Astrocyte (in vitro differentiated cells and primary cell): ENCODE data around the gene DLX3. TPM values are rescaled to one million over a fixed set of nuclear protein-coding genes. Genes with fewer than 3 reads are reported as not detected.

Experiments
- DNase-seq: peaks from one replicate; pipeline ENCODE4 v3.0.0-alpha.2; 2010; ENCODE audit warnings: low read depth
- FAIRE-seq: peaks from 2 replicates; lab custom pipeline; 2011; peaks lifted over from hg19 to GRCh38; lab: Jason Lieb, UNC
- H2AFZ ChIP-seq: 2 replicates; pipeline ENCODE4 v1.6.0; 2012; ENCODE audit warnings: low read depth, low read length, inconsistent platforms
- H3K27ac ChIP-seq: 2 replicates; pipeline ENCODE4 v1.5.1; 2011; ENCODE audit warnings: low read depth, low read length, inconsistent platforms
- H3K27me3 ChIP-seq: 2 replicates; pipeline ENCODE4 v1.6.0; 2011; ENCODE audit warnings: low read length, inconsistent platforms; ENCODE audit not compliant: insufficient read depth
- H3K36me3 ChIP-seq: 2 replicates; pipeline ENCODE4 v1.5.1; 2011; ENCODE audit warnings: low read length, inconsistent platforms; ENCODE audit not compliant: insufficient read depth
- H3K4me1 ChIP-seq: 2 replicates; pipeline ENCODE4 v1.5.1; 2011; ENCODE audit warnings: low read length, inconsistent platforms; ENCODE audit not compliant: insufficient read depth
- H3K4me2 ChIP-seq: 2 replicates; pipeline ENCODE4 v1.6.0; 2012; ENCODE audit warnings: low read length, inconsistent platforms
- H3K4me3 ChIP-seq: 2 replicates; pipeline ENCODE4 v1.5.1; 2011; ENCODE audit warnings: low read depth, mild to moderate bottlenecking, low read length, inconsistent platforms; ENCODE audit not compliant: insufficient read depth
- H3K79me2 ChIP-seq: 2 replicates; pipeline ENCODE4 v1.6.0; 2012; ENCODE audit warnings: mild to moderate bottlenecking, low read length, inconsistent platforms; ENCODE audit not compliant: insufficient read depth
- H3K9ac ChIP-seq: 2 replicates; pipeline ENCODE4 v1.6.0; 2012; ENCODE audit warnings: mild to moderate bottlenecking, low read length, inconsistent platforms
- H3K9me3 ChIP-seq: 2 replicates; pipeline ENCODE4 v1.5.1; 2012; ENCODE audit warnings: low read depth, mild to moderate bottlenecking, low read length, inconsistent platforms; ENCODE audit not compliant: insufficient read depth
- H4K20me1 ChIP-seq: 2 replicates; pipeline ENCODE4 v1.6.0; 2012; ENCODE audit warnings: low read length, inconsistent platforms; ENCODE audit not compliant: insufficient read depth
- H3K27ac Mint-ChIP-seq: one replicate; pipeline ENCODE4 v1.8.0; 2021; ENCODE audit warnings: mild to moderate bottlenecking, mixed read lengths; ENCODE audit not compliant: unreplicated experiment
- H3K27me3 Mint-ChIP-seq: one replicate; pipeline ENCODE4 v1.8.0; 2021; ENCODE audit warnings: low read depth, mixed read lengths; ENCODE audit not compliant: unreplicated experiment
- H3K36me3 Mint-ChIP-seq: one replicate; pipeline ENCODE4 v1.8.0; 2021; ENCODE audit warnings: low read depth, mixed read lengths; ENCODE audit not compliant: unreplicated experiment
- H3K4me1 Mint-ChIP-seq: one replicate; pipeline ENCODE4 v1.8.0; 2021; ENCODE audit warnings: low read depth, mixed read lengths; ENCODE audit not compliant: unreplicated experiment
- H3K4me3 Mint-ChIP-seq: one replicate; pipeline ENCODE4 v1.8.0; 2021; ENCODE audit warnings: mild to moderate bottlenecking, moderate library complexity, mixed read lengths; ENCODE audit not compliant: unreplicated experiment
- H3K9me3 Mint-ChIP-seq: one replicate; pipeline ENCODE4 v1.8.0; 2021; ENCODE audit warnings: mild to moderate bottlenecking, mixed read lengths; ENCODE audit not compliant: unreplicated experiment
- EZH2 ChIP-seq: IDR thresholded peaks from 2 replicates; pipeline ENCODE4 v1.6.1; 2012; ENCODE audit warnings: mild to moderate bottlenecking, low read length, inconsistent platforms; ENCODE audit not compliant: insufficient read depth
- total RNA-seq: library from RNA; stranded (reverse); gene quantifications from 2 replicates; pipeline ENCODE4 v1.2.1, GENCODE V29; 2021
- TF ChIP-seq, protein P1 (sequence below): IDR thresholded peaks from 2 replicates; pipeline ENCODE4 v1.5.1; 2011; ENCODE audit warnings: low read depth, mild to moderate bottlenecking, inconsistent platforms, low read length, moderate library complexity; ENCODE audit not compliant: insufficient read depth

DLX3 gene
- total RNA-seq, 1 donor from 2014 or later, result 1.00 TPM

DNA sequence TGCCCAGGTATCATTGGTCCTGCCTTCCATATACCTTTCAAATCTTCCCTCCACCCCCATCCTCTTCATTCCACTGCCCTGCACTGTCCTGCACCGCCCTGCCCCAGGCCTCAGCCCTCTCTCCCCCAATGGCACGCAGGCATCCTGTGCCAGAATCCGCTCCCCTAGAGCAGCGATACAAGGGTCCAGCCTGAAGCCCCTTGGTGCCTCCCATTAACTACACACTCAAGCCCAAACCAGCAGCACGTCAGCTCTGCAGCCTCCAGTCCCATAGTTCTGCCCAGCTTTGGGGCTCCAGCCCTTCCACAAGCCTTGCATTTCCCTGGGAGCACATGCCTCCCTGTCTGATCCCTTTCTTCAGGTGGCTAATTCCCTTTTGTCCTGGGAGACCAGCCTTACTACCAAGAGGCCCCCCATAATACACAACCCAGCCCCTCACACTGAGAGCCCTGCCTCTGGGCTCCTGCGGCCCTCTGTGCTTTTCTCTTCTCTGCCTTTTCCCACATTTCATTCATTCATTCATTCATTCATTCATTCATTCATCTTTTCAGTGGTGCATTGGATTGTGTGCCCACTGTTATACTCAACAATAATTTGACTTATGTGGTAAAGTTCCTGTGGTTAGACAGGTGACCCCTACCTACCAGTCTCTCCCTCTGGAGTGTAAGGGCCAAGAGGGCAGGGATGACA, 26.8 kb upstream of the DLX3 start:
- no peak overlapping the region for H3K4me3 ChIP-seq
- Mint-ChIP-seq H3K27me3 (peaks cover 2% of the 10 kb centered on the region), H3K27ac (no peak overlapping the region), H3K4me1 (peaks cover 14% of the 10 kb centered on the region), H3K9me3 (no peaks in the 10 kb centered on the region), H3K4me3 (peak overlapping the region; percentile 46), H3K36me3 (no peaks in the 10 kb centered on the region)
- no peaks in the 10 kb centered on the region for H3K27me3 ChIP-seq
- peaks cover 5% of the 10 kb centered on the region for H3K4me1 ChIP-seq
- TF ChIP-seq, protein P1, sequence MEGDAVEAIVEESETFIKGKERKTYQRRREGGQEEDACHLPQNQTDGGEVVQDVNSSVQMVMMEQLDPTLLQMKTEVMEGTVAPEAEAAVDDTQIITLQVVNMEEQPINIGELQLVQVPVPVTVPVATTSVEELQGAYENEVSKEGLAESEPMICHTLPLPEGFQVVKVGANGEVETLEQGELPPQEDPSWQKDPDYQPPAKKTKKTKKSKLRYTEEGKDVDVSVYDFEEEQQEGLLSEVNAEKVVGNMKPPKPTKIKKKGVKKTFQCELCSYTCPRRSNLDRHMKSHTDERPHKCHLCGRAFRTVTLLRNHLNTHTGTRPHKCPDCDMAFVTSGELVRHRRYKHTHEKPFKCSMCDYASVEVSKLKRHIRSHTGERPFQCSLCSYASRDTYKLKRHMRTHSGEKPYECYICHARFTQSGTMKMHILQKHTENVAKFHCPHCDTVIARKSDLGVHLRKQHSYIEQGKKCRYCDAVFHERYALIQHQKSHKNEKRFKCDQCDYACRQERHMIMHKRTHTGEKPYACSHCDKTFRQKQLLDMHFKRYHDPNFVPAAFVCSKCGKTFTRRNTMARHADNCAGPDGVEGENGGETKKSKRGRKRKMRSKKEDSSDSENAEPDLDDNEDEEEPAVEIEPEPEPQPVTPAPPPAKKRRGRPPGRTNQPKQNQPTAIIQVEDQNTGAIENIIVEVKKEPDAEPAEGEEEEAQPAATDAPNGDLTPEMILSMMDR, result no peak
- TF ChIP-seq EZH2, result no peak
- no peaks in the 10 kb centered on the region for H3K36me3 ChIP-seq
- no peaks in the 10 kb centered on the region for H3K79me2 ChIP-seq
- H3K9ac ChIP-seq, result no peak overlapping the region
- FAIRE-seq (no peak), DNase-seq (no peak)
- H4K20me1 ChIP-seq, result no peaks in the 10 kb centered on the region
- H3K4me2 ChIP-seq, result no peak overlapping the region
- H3K27ac ChIP-seq, result no peak overlapping the region
- H3K9me3 ChIP-seq, result peaks cover 5% of the 10 kb centered on the region
- H2AFZ ChIP-seq, result no peak overlapping the region

DNA sequence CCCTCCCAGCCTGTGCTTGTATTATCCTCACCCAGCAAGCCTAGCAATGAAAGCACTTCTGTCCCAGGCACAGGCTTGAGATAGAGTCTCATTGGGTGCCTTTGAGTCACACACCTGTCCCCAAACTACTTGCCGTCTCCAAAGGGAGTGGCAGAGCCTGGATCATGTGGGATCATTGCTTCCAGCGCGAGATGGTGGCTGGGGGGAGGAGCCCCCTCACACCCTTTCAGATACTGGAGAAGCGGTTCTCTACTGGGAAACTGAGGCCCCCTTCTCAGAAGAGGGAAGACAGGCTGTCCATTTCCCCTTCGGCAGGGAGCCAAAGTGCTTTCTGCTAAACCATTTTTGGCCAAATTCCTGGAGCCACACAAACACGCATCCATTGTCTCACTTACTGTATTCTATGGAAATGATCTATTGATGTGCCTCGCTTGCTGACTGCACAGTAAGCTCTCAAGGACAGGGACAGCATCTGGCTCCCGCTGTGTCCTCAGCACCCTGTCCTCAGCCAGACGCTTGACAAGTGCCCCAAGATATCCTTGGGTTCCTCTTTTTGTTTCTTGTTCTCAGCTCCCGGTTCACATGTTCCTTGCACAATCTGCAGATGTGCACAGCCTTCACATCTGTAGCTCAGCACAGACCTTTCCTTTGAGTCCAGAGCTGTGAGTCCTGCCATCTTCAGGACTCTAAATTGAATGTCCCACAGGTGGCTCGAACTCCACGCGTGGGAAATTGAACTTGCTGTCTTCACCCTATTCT, 26.0 kb upstream of the DLX3 start:
- H3K27me3 Mint-ChIP-seq, result peaks cover 5% of the 10 kb centered on the region
- Histone ChIP-seq H3K4me3 (no peak overlapping the region), H3K4me2 (no peak overlapping the region), H3K4me1 (peaks cover 5% of the 10 kb centered on the region), H3K36me3 (no peaks in the 10 kb centered on the region), H3K9me3 (peaks cover 5% of the 10 kb centered on the region), H3K27ac (no peak overlapping the region), H3K79me2 (no peaks in the 10 kb centered on the region), H4K20me1 (no peaks in the 10 kb centered on the region), H2AFZ (no peak overlapping the region), H3K9ac (no peak overlapping the region), H3K27me3 (no peaks in the 10 kb centered on the region)
- H3K36me3 Mint-ChIP-seq, result no peaks in the 10 kb centered on the region
- DNase-seq (no peak), FAIRE-seq (no peak)
- peaks cover 9% of the 10 kb centered on the region for H3K4me1 Mint-ChIP-seq
- TF ChIP-seq EZH2, result no peak
- TF ChIP-seq, protein P1, result no peak
- no peak overlapping the region for H3K4me3 Mint-ChIP-seq
- H3K27ac Mint-ChIP-seq, result no peak overlapping the region
- H3K9me3 Mint-ChIP-seq, result peaks cover 5% of the 10 kb centered on the region
